Activated naive CD4-positive, alpha-beta T cell treated with anti-CD3 and anti-CD28 coated beads, Interleukin-2, amount 10 ng/mL, durations not matched to agents 7 days and 5 days (primary cell): ENCODE data around the gene EFCAB13.

Source experiments
- CTCF ChIA-PET: fragments of 350-600 bp; sonication (Branson Sonifier 250); formaldehyde crosslinking; loops from one replicate; lab custom pipeline; 2021; ENCODE audit warnings: antibody characterized with exemption; lab: Charles Lee
- DNase-seq: peaks from one replicate; pipeline ENCODE4 v3.0.0-alpha.2; 2020
- H3K27ac Mint-ChIP-seq: one replicate; pipeline ENCODE4 v1.8.0; 2021; ENCODE audit warnings: mild to moderate bottlenecking, moderate library complexity, mixed read lengths
- H3K27me3 Mint-ChIP-seq: one replicate; pipeline ENCODE4 v1.8.0; 2021; ENCODE audit warnings: mild to moderate bottlenecking, mixed read lengths
- H3K36me3 Mint-ChIP-seq: one replicate; pipeline ENCODE4 v1.8.0; 2021; ENCODE audit warnings: mixed read lengths
- H3K4me1 Mint-ChIP-seq: one replicate; pipeline ENCODE4 v1.8.0; 2021; ENCODE audit warnings: mixed read lengths
- H3K4me3 Mint-ChIP-seq: one replicate; pipeline ENCODE4 v1.8.0; 2021; ENCODE audit warnings: mild to moderate bottlenecking, moderate library complexity, mixed read lengths
- H3K9me3 Mint-ChIP-seq: one replicate; pipeline ENCODE4 v1.8.0; 2021; ENCODE audit warnings: mixed read lengths

The EFCAB13 gene

DNA sequence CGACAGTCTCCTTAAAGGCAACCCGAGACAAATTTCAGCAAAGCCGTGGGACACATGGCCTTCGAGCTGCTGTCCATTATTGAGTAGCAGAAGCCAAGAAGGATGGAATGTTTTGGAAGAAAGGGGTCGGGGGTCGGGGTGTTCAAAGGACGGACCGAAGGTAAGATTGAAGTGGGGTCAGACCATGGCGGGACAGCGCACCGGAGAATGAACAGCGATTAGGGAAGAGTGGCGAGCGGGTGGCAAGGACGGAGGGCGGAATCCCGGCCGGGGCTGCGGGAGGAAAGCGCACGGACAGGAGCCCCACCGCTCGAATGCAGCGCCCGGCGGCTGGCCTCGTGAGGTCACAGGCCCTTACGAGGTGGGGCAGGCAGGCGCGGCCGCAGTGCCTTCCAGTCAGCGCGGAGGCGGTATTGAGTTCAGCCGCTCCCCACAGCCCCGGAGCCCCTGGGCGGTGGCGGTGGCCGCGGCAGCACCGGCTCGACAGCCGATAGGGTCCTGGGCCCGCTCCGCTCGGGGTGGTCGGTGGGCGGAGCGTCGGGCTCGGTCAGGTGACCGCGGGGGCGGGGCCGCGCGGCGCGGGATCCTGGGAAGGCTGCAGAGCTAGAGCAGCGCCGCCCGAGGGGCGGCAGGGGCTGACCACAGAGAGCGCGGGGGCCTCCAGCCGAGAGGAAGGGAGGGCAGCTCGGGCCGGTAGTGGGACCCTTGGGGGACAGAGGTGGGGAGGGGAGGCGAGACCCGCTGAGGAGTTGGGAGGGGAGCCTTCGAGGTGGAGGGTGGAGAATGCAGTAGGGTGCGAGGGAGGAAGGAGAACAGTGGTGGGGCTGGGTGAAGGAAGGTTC lies at the start of gene EFCAB13:
Gene EFCAB13, plus strand, starts transcription at position 574 of the 842 bp plus-strand sequence. CDS start 4,399 bp downstream, outside the sequence.
- H3K4me3 Mint-ChIP-seq: peak within 1 kb of the TSS; percentile 99
- DNase-seq: peak; percentile 85
- CTCF ChIA-PET: interaction anchor here (0.7 kb wide), 1 partner anchor 9 kb away, joined by 3 read pairs; no protein-coding TSS in a partner anchor
- H3K9me3 Mint-ChIP-seq: no peaks in the 10 kb centered on the region
- peak within 1 kb of the TSS; percentile 93 for H3K27ac Mint-ChIP-seq
- peaks cover 25% of the 10 kb centered on the region for H3K4me1 Mint-ChIP-seq
- H3K36me3 Mint-ChIP-seq: peaks cover 3% of the 10 kb centered on the region
- peaks cover 47% of the 10 kb centered on the region for H3K27me3 Mint-ChIP-seq

DNA sequence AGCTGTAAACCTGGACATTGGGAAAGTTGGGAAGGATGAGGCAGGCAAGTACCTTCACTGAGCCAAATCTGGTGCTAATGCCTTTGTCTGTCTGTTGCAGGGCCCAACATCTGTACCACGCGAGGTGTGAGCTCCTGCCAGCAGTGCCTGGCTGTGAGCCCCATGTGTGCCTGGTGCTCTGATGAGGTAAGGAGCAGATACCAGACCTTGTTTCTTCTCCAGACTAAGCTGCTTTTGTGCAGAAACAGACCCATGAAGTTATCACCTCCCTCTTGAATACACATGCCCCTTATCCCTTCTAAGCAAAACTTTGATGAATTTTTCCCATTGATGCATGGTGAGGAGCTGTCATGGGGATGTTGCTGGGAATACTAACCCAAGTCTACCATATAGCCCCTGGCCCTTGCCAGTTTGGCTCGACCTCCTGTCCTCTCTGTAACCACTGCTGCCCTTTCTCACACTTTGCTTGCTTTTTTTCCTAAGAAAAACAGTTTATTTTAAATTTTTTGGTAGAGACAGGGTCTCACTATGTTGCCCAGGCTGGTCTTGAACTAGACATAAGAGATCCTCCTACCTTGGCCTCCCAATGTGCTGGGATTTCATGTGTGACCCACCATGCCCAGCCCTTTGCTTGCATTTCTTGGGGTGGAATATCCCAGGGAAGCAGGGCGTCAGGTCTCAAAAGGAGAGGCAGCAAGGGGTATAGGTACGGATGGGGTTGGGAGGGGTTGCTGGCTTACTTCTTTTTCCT lies 49.3 kb upstream of the EFCAB13 start:
- no peak overlapping the region for H3K4me3 Mint-ChIP-seq
- peaks cover 1% of the 10 kb centered on the region for H3K9me3 Mint-ChIP-seq
- no peaks in the 10 kb centered on the region for H3K36me3 Mint-ChIP-seq
- peaks cover 5% of the 10 kb centered on the region for H3K4me1 Mint-ChIP-seq
- peaks cover 47% of the 10 kb centered on the region for H3K27me3 Mint-ChIP-seq
- CTCF ChIA-PET: no interaction called here
- no peak overlapping the region for H3K27ac Mint-ChIP-seq
- DNase-seq: no peak

DNA sequence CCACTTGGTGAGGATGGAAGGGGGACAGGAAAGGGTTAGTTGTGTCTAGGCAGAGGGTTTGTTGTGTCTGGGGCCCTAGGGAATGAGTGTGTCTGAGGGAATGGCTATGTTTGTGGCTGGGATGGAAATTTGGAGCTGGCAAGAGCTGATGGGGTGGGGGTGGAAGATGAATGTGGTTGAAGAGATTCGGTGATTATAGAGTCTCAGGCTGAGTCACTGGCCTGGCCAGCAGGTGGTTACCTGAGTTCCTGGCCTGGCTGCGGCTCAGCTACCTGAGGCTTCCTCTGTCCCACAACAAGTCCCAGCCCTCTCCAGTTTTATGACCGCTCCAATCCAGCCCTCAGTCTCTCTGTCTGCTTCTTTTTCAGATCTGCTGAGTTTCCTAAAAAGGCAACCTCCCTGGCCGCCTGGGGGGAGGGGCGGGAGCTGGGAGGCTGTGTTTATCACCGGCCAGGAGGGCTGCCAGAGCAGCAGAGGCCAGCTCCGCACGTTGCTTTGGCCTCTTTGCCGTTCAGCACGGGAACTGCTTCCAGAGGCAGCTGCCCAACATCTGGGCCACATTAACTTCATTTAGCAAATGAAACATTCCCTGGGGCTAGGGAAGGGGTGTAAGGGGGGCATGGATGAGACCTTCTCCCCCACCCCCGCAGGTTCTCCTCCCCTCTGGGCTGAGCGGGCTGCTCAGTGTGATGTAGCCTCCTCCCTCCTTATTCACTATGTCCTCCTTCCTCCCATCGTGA lies 48.3 kb upstream of the EFCAB13 start:
- H3K27me3 Mint-ChIP-seq: peaks cover 50% of the 10 kb centered on the region
- no peaks in the 10 kb centered on the region for H3K9me3 Mint-ChIP-seq
- DNase-seq: no peak
- H3K4me3 Mint-ChIP-seq: no peak overlapping the region
- CTCF ChIA-PET: no interaction called here
- peaks cover 5% of the 10 kb centered on the region for H3K4me1 Mint-ChIP-seq
- no peaks in the 10 kb centered on the region for H3K36me3 Mint-ChIP-seq
- no peak overlapping the region for H3K27ac Mint-ChIP-seq

DNA sequence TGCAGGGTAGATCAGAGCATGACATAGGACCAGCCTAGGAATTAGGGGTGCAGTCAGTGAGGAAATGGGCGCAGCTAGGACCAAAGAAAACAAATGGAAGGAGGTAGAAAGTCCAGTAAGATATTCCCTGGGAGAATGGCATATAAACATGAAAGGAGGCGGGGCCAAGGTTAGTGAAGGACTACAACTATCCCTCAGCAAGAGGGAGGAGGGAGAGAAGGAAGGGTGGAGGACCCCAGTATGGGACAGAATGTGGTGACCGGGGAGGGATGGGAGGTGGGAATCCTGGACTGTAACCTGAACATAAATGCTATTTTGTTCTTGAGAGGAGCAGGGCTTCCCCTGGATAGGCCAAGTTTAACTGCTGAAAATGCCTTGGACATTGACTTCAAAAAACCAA lies 47.3 kb upstream of the EFCAB13 start:
- CTCF ChIA-PET: no interaction called here
- H3K4me3 Mint-ChIP-seq: no peak overlapping the region
- no peak overlapping the region for H3K27ac Mint-ChIP-seq
- H3K36me3 Mint-ChIP-seq: no peaks in the 10 kb centered on the region
- H3K27me3 Mint-ChIP-seq: peaks cover 46% of the 10 kb centered on the region
- no peaks in the 10 kb centered on the region for H3K9me3 Mint-ChIP-seq
- H3K4me1 Mint-ChIP-seq: peaks cover 5% of the 10 kb centered on the region
- no peak for DNase-seq

DNA sequence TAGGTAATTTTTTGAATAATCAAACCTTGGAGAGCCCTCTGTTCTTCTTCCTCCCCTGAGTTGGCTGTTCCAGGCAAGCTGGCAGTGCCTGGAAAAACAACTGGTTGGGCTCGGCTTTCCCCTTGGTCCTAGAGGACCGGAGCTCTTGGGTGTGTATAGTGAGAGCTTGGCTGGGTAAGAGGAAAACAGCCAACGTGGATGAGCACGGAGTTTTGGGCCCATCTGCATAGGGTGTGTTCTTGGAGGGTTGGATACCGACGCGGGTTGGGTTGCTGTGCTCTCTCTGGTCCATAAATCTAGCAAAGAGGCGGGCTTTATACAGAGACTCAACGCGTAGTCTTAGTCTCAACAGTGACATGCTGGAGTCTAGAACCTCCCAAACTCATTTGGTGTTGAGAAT lies 46.9 kb upstream of the EFCAB13 start:
- no peak overlapping the region for H3K4me3 Mint-ChIP-seq
- H3K4me1 Mint-ChIP-seq: peaks cover 5% of the 10 kb centered on the region
- no peak for DNase-seq
- peaks cover 46% of the 10 kb centered on the region for H3K27me3 Mint-ChIP-seq
- H3K9me3 Mint-ChIP-seq: no peaks in the 10 kb centered on the region
- no peaks in the 10 kb centered on the region for H3K36me3 Mint-ChIP-seq
- CTCF ChIA-PET: interaction anchor here (0.6 kb wide), 1 partner anchor 263 kb away, joined by 3 read pairs; no protein-coding TSS in a partner anchor
- H3K27ac Mint-ChIP-seq: no peak overlapping the region

DNA sequence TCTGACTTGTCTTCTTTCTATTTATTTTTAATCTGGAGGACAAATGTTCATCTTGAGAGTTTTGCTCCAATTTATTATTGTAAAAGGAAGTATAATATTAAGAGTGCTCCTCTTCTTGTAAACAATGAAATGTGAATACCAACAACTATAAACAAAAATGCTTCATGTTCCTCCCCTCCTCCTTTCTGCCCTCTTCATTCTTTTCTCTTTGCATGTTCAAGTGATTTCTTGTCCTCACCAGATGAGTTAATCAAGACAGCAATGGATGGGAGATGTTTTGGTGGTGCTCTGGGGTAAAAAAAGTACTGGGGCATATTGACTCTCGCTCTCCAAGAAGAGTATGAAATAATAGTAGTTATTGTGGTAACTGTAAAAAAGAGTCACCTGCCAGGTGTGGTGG lies 45.8 kb upstream of the EFCAB13 start:
- CTCF ChIA-PET: no interaction called here
- Mint-ChIP-seq H3K9me3 (no peaks in the 10 kb centered on the region), H3K4me3 (no peak overlapping the region), H3K36me3 (no peaks in the 10 kb centered on the region), H3K27ac (no peak overlapping the region), H3K27me3 (peaks cover 42% of the 10 kb centered on the region), H3K4me1 (peaks cover 5% of the 10 kb centered on the region)
- no peak for DNase-seq

DNA sequence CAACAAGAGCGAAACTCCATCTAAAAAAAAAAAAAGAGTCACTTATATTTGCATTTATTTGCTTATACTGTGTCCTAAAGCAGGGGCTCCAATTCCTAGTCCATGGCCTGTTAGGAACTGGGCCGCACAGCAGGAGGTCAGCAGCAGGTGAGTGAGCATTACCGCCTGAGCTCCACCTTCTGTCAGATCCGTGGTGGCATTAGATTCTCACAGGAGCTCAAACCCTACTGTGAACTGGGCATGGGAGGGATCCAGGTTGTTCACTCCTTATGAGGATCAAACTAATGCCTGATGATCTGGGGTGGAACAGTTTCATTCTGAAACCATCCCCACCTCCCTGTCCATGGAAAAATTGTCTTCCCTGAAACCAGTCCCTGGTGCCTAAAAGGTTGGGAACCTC lies 45.2 kb upstream of the EFCAB13 start:
- H3K27me3 Mint-ChIP-seq: peaks cover 43% of the 10 kb centered on the region
- H3K9me3 Mint-ChIP-seq: no peaks in the 10 kb centered on the region
- CTCF ChIA-PET: no interaction called here
- DNase-seq: no peak
- peaks cover 5% of the 10 kb centered on the region for H3K4me1 Mint-ChIP-seq
- no peaks in the 10 kb centered on the region for H3K36me3 Mint-ChIP-seq
- H3K4me3 Mint-ChIP-seq: no peak overlapping the region
- no peak overlapping the region for H3K27ac Mint-ChIP-seq

- peaks cover 45% of the 10 kb centered on the region for H3K27me3 Mint-ChIP-seq
- DNase-seq: no peak
- H3K27ac Mint-ChIP-seq: no peak overlapping the region
- H3K9me3 Mint-ChIP-seq: no peaks in the 10 kb centered on the region
- H3K4me3 Mint-ChIP-seq: no peak overlapping the region
- peaks cover 5% of the 10 kb centered on the region for H3K4me1 Mint-ChIP-seq
- no peaks in the 10 kb centered on the region for H3K36me3 Mint-ChIP-seq
- CTCF ChIA-PET: no interaction called here
Observed at GRCh38 chr17:47279062-47279801, 44.5 kb upstream of the EFCAB13 start.

GRCh38 chr17:47280072-47280811 lies 43.5 kb upstream of the EFCAB13 start:
- Mint-ChIP-seq H3K27me3 (peaks cover 41% of the 10 kb centered on the region), H3K27ac (no peak overlapping the region), H3K36me3 (no peaks in the 10 kb centered on the region), H3K4me3 (no peak overlapping the region), H3K4me1 (peaks cover 5% of the 10 kb centered on the region), H3K9me3 (no peaks in the 10 kb centered on the region)
- DNase-seq: no peak
- CTCF ChIA-PET: no interaction called here

DNA sequence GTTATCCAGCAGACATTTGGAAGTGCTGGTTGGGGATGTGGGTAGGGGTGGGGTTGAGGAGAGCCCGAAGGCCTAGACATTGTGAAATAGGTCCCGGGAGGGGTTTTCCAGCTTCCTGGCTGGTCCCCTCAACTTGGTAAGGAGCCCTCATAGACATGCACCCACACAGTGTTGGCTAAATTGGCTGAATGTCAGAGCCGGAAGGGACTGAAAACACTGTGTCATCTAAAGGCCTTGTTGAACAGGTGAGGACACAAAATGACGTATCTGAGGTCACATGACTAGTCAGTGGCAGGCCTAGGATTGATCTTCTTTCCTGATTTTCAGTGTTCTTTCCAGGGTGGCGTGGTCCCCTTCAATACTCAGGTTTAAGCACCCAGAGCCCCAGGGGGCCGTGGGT lies 42.5 kb upstream of the EFCAB13 start:
- H3K9me3 Mint-ChIP-seq: no peaks in the 10 kb centered on the region
- no peak for DNase-seq

DNA sequence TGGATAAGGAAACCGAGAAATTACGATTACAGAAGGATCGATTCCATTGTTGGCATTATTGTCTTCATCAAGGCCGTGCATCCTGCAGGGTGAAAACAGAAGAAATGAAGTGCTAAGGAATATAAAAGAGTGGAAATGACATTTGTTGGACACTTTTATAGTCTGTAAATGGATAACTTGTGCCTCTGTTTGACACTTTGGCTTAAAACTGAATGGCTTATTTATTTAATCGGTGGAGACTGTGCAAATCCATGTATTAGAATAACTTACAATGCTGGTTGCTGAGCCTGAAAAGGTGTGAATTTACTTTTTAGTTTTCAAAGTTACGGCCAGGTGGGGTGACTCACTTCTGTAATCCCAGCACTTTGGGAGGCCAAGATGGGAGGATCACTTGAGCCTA lies 38.8 kb upstream of the EFCAB13 start:
- peaks cover 37% of the 10 kb centered on the region for H3K27me3 Mint-ChIP-seq
- no peaks in the 10 kb centered on the region for H3K4me1 Mint-ChIP-seq

More for the DNA sequence above, 42.5 kb upstream of the EFCAB13 start:
- CTCF ChIA-PET: no interaction called here
- Mint-ChIP-seq H3K4me1 (peaks cover 5% of the 10 kb centered on the region), H3K27ac (no peak overlapping the region), H3K36me3 (no peaks in the 10 kb centered on the region), H3K4me3 (no peak overlapping the region), H3K27me3 (peaks cover 33% of the 10 kb centered on the region)

GRCh38 chr17:47286198-47286914 lies 37.4 kb upstream of the EFCAB13 start:
- CTCF ChIA-PET: interaction anchor here (0.7 kb wide), 1 partner anchor 329 kb away, joined by 3 read pairs; no protein-coding TSS in a partner anchor
- H3K27ac Mint-ChIP-seq: no peak overlapping the region
- no peaks in the 10 kb centered on the region for H3K9me3 Mint-ChIP-seq

More for the DNA sequence above, 38.8 kb upstream of the EFCAB13 start:
- no peak overlapping the region for H3K27ac Mint-ChIP-seq
- no peaks in the 10 kb centered on the region for H3K36me3 Mint-ChIP-seq
- CTCF ChIA-PET: no interaction called here
- H3K9me3 Mint-ChIP-seq: no peaks in the 10 kb centered on the region
- no peak overlapping the region for H3K4me3 Mint-ChIP-seq
- no peak for DNase-seq

More at GRCh38 chr17:47286198-47286914, 37.4 kb upstream of the EFCAB13 start:
- H3K4me1 Mint-ChIP-seq: no peaks in the 10 kb centered on the region
- peaks cover 46% of the 10 kb centered on the region for H3K27me3 Mint-ChIP-seq
- H3K36me3 Mint-ChIP-seq: no peaks in the 10 kb centered on the region
- no peak overlapping the region for H3K4me3 Mint-ChIP-seq
- DNase-seq: no peak
